ENCODE data around the gene RGS7BP.

Gene RGS7BP

GRCh38 chr5:64634997-64635686 lies 129.3 kb downstream of the RGS7BP start:
- DNase-seq, result peak in 1 of 2 donors; percentile 12

- DNase-seq, result no peak
Observed at GRCh38 chr5:64637144-64637543, 131.3 kb downstream of the RGS7BP start.

- no peak for DNase-seq
Observed at GRCh38 chr5:64637837-64638443, 132.1 kb downstream of the RGS7BP start.

GRCh38 chr5:64644831-64645230 lies 139.0 kb downstream of the RGS7BP start:
- DNase-seq, result no peak

- DNase-seq, result no peak
Observed at GRCh38 chr5:64646169-64646568, 140.4 kb downstream of the RGS7BP start.

GRCh38 chr5:64649512-64649911 lies 143.7 kb downstream of the RGS7BP start:
- no peak for DNase-seq

GRCh38 chr5:64653766-64654560 lies 148.1 kb downstream of the RGS7BP start:
- no peak for DNase-seq

GRCh38 chr5:64654561-64654938 lies 148.7 kb downstream of the RGS7BP start:
- no peak for DNase-seq

- no peak for DNase-seq
Observed at GRCh38 chr5:64655596-64655995, 149.8 kb downstream of the RGS7BP start.

GRCh38 chr5:64659289-64659688 lies 153.5 kb downstream of the RGS7BP start:
- no peak for DNase-seq
